Naive B cell (primary cell): ENCODE measurements around the gene MINDY4. TPM values are rescaled to one million over a fixed set of nuclear protein-coding genes. Genes with fewer than 3 reads are reported as not detected.
A peak's percentile ranks its signal among the peaks of the same experiment; 100 is the strongest.

Source experiments
- ATAC-seq, 2 donors: fragments of 150-1000 bp; cut with Tn5 transposase; 2 replicates each; pipeline ENCODE4 v1.10.0; 2021; ENCODE audit warnings: low read depth in 2 of 2, mild to moderate bottlenecking in 2 of 2, moderate library complexity in 2 of 2
- DNase-seq: peaks from one replicate; pipeline ENCODE4 v3.0.0; 2022
- H3K27ac Mint-ChIP-seq, 6 donors: one replicate each; pipeline ENCODE4 v1.8.0; 2020 to 2022; ENCODE audit warnings: mild to moderate bottlenecking in 6 of 6, mixed read lengths in 6 of 6, moderate library complexity in 5 of 6, inconsistent platforms in 2 of 6
- H3K27me3 Mint-ChIP-seq, 3 donors: one replicate each; pipeline ENCODE4 v1.8.0; 2021 to 2022; ENCODE audit warnings: mixed read lengths in 3 of 3, mild to moderate bottlenecking in 1 of 3
- H3K36me3 Mint-ChIP-seq, 2 donors: one replicate each; pipeline ENCODE4 v1.8.0; 2020 to 2022; ENCODE audit warnings: mixed read lengths in 2 of 2, inconsistent platforms in 1 of 2, mild to moderate bottlenecking in 1 of 2
- H3K4me1 Mint-ChIP-seq, 3 donors: one replicate each; pipeline ENCODE4 v1.8.0; 2020 to 2022; ENCODE audit warnings: mixed read lengths in 3 of 3, inconsistent platforms in 1 of 3, mild to moderate bottlenecking in 1 of 3, moderate library complexity in 1 of 3
- H3K4me3 Mint-ChIP-seq, 8 donors: one replicate each; pipeline ENCODE4 v1.8.0; 2020 to 2022; ENCODE audit warnings: mild to moderate bottlenecking in 8 of 8, mixed read lengths in 8 of 8, moderate library complexity in 8 of 8, inconsistent platforms in 2 of 8
- H3K9me3 Mint-ChIP-seq, 7 donors: one replicate each; pipeline ENCODE4 v1.8.0; 2020 to 2022; ENCODE audit warnings: mixed read lengths in 7 of 7, mild to moderate bottlenecking in 5 of 7, inconsistent platforms in 2 of 7, moderate library complexity in 1 of 7
- polyA plus RNA-seq, 6 donors: library from polyadenylated mRNA; unstranded; fragments of 300-500 nt; fragmentation: Illumina TruSeq; gene quantifications; one replicate each; pipeline ENCODE4 v1.2.3, GENCODE V29; 2021; ENCODE audit warnings: low read depth in 6 of 6

MINDY4 gene
- polyA plus RNA-seq, 6 donors from 2014 or later, result 0.14 to 0.16 TPM; not detected in 4

GRCh38 chr7:30909431-30909830 is 138.2 kb downstream of the MINDY4 start:
- no peaks in the 10 kb centered on the region for H3K9me3 Mint-ChIP-seq
- H3K27me3 Mint-ChIP-seq, result no peaks in the 10 kb centered on the region
- H3K27ac Mint-ChIP-seq, result no peak overlapping the region
- H3K4me3 Mint-ChIP-seq, result no peak overlapping the region
- DNase-seq, result no peak
- H3K4me1 Mint-ChIP-seq, result peaks cover 0 to 4% (median 0%) of the 10 kb centered on the region in 3 donors
- H3K36me3 Mint-ChIP-seq, result no peaks in the 10 kb centered on the region
- no peak for ATAC-seq

- H3K4me1 Mint-ChIP-seq, result peaks cover 0 to 4% (median 0%) of the 10 kb centered on the region in 3 donors
- no peaks in the 10 kb centered on the region for H3K36me3 Mint-ChIP-seq
- H3K27ac Mint-ChIP-seq, result peak overlapping the region in 2 of 6 donors; percentile 47 to 80
- H3K27me3 Mint-ChIP-seq, result no peaks in the 10 kb centered on the region
- H3K4me3 Mint-ChIP-seq, result peak overlapping the region in 1 of 8 donors; percentile 22
- no peaks in the 10 kb centered on the region for H3K9me3 Mint-ChIP-seq
- DNase-seq, result no peak
- ATAC-seq, result no peak
Measured at GRCh38 chr7:30910411-30911073, 139.3 kb downstream of the MINDY4 start.

GRCh38 chr7:30911133-30911532 is 139.9 kb downstream of the MINDY4 start:
- Mint-ChIP-seq H3K9me3 (no peaks in the 10 kb centered on the region), H3K4me1 (peaks cover 0 to 4% (median 0%) of the 10 kb centered on the region in 3 donors), H3K36me3 (no peaks in the 10 kb centered on the region), H3K27me3 (no peaks in the 10 kb centered on the region), H3K4me3 (no peak overlapping the region), H3K27ac (no peak overlapping the region)
- no peak for DNase-seq
- no peak for ATAC-seq

DNA sequence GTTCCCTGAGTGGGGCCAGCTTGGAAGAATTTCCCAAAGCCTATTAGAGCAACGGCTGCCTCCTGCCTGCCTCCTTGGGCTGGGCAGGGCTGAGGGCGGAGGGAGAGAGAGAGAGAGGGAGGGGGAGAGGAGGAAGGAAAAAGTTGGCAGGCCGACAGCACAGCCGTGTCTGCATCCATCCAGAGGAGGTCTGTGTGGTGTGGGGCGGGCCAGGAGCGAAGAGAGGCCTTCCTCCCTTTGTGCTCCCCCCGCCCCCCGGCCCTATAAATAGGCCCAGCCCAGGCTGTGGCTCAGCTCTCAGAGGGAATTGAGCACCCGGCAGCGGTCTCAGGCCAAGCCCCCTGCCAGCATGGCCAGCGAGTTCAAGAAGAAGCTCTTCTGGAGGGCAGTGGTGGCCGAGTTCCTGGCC is 140.3 kb downstream of the MINDY4 start, which contains the start of gene AQP1:
Gene AQP1, plus strand, starts transcription at position 293 of the 409 bp plus-strand sequence. Its CDS starts 57 bp downstream, at position 350.
- H3K9me3 Mint-ChIP-seq, result no peaks in the 10 kb centered on the region
- no peaks in the 10 kb centered on the region for H3K36me3 Mint-ChIP-seq
- H3K4me1 Mint-ChIP-seq, result peaks cover 0 to 4% (median 0%) of the 10 kb centered on the region in 3 donors
- DNase-seq (no peak), ATAC-seq (no peak)
- peak within 1 kb of the TSS in 2 of 6 donors; percentile 47 to 80 for H3K27ac Mint-ChIP-seq
- H3K4me3 Mint-ChIP-seq, result peak within 1 kb of the TSS in 1 of 8 donors; percentile 22
- H3K27me3 Mint-ChIP-seq, result no peaks in the 10 kb centered on the region

DNA sequence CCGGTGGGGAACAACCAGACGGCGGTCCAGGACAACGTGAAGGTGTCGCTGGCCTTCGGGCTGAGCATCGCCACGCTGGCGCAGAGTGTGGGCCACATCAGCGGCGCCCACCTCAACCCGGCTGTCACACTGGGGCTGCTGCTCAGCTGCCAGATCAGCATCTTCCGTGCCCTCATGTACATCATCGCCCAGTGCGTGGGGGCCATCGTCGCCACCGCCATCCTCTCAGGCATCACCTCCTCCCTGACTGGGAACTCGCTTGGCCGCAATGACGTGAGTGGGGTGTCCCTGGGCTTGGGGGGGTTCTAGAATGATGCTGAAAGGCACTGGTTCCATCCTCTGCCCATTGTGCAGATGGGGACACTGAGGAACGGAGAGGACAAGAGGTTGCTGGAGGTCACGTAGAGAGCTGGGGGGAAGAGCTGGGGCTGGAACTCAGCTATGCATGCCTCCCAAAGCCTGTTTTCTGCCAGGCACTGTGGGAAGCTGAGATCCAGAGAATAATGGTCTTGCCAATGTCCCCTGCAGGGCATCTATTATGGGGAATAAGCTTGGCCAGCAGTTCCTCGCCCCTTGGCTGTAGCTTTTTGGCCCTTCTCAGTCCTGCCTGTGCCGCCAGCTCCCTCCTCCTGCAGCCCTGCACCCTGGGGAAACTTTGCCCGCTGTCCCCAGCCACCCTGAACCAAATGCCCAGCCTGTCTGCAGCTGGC is 141.0 kb downstream of the MINDY4 start:
- H3K9me3 Mint-ChIP-seq, result no peaks in the 10 kb centered on the region
- H3K27me3 Mint-ChIP-seq, result no peaks in the 10 kb centered on the region
- ATAC-seq, result no peak
- no peaks in the 10 kb centered on the region for H3K36me3 Mint-ChIP-seq
- no peak overlapping the region for H3K4me3 Mint-ChIP-seq
- H3K4me1 Mint-ChIP-seq, result peaks cover 0 to 4% (median 0%) of the 10 kb centered on the region in 3 donors
- H3K27ac Mint-ChIP-seq, result no peak overlapping the region
- no peak for DNase-seq

DNA sequence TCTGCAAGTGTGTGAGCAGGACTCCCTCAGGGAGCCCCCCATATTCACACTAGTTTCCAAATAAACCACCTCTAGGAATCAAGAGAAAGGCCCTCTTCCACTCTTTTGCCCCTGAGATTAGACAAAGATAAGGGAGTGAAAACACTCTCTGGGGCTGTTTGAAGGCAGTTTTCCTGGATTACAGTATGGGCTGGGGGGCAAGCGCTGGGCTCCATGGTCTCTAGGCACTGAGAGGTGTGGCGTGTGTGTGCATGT is 141.4 kb downstream of the MINDY4 start:
- no peak overlapping the region for H3K4me3 Mint-ChIP-seq
- H3K27me3 Mint-ChIP-seq, result no peaks in the 10 kb centered on the region
- no peaks in the 10 kb centered on the region for H3K36me3 Mint-ChIP-seq
- H3K9me3 Mint-ChIP-seq, result no peaks in the 10 kb centered on the region
- ATAC-seq (no peak), DNase-seq (no peak)
- H3K27ac Mint-ChIP-seq, result no peak overlapping the region
- peaks cover 0 to 4% (median 0%) of the 10 kb centered on the region in 3 donors for H3K4me1 Mint-ChIP-seq

DNA sequence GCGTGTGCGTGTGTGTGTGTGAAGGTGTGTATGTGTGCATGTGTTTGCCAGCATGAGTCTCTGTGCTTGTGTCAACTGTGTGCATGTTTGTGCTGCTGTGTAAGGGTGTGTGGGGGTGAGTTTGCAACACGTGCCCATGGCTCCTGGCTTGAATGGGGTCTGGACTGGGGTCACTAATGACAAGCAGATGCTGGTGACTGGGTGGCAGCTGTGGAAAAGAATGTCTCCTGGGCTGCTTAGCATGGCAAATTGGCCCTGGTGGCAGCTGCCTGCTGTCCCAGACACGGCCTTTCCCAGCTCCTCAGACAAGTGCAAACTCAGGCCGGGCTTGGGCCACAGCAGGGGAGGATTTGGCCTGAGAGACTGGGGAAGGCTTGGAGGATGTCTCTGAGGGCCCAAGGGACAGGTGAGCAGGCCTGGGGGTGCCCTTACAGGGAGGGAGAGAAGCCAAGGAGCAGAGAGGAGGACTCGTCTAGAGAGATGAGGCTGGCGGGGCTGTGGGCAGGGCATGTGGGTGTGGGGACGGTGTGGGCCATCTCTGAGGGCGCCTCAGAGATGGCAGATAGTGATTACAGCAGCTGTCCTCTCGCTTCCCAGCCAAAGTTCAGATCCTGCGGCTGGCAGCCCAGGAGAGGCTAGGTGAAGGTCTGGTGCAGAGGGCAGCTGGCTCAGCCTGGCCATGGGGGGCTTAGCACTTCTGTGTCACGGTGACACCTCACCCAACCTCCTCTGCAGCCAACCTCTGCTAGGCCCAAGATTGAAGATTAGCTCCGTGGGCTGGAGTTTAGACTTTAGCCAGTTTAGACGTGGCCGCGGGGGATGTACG is 142.0 kb downstream of the MINDY4 start:
- DNase-seq, result no peak
- Mint-ChIP-seq H3K4me3 (no peak overlapping the region), H3K27me3 (no peaks in the 10 kb centered on the region), H3K4me1 (peaks cover 0 to 4% (median 0%) of the 10 kb centered on the region in 3 donors), H3K27ac (no peak overlapping the region), H3K36me3 (no peaks in the 10 kb centered on the region), H3K9me3 (no peaks in the 10 kb centered on the region)
- ATAC-seq, result no peak

GRCh38 chr7:30913821-30914515 is 142.8 kb downstream of the MINDY4 start:
- H3K27me3 Mint-ChIP-seq, result no peaks in the 10 kb centered on the region
- H3K36me3 Mint-ChIP-seq, result no peaks in the 10 kb centered on the region
- peak overlapping the region in 1 of 8 donors; percentile 52 for H3K4me3 Mint-ChIP-seq
- peaks cover 0 to 4% (median 0%) of the 10 kb centered on the region in 3 donors for H3K4me1 Mint-ChIP-seq
- no peak overlapping the region for H3K27ac Mint-ChIP-seq
- ATAC-seq, result no peak
- no peak for DNase-seq
- H3K9me3 Mint-ChIP-seq, result no peaks in the 10 kb centered on the region

GRCh38 chr7:30914596-30914995 is 143.4 kb downstream of the MINDY4 start:
- Mint-ChIP-seq H3K36me3 (no peaks in the 10 kb centered on the region), H3K4me3 (peak overlapping the region in 1 of 8 donors; percentile 52), H3K4me1 (peaks cover 0 to 4% (median 0%) of the 10 kb centered on the region in 3 donors), H3K27me3 (no peaks in the 10 kb centered on the region), H3K27ac (no peak overlapping the region), H3K9me3 (no peaks in the 10 kb centered on the region)
- DNase-seq (no peak), ATAC-seq (no peak)

GRCh38 chr7:30915005-30915601 is 143.9 kb downstream of the MINDY4 start:
- no peak overlapping the region for H3K4me3 Mint-ChIP-seq
- H3K36me3 Mint-ChIP-seq, result no peaks in the 10 kb centered on the region
- H3K27me3 Mint-ChIP-seq, result no peaks in the 10 kb centered on the region
- no peak overlapping the region for H3K27ac Mint-ChIP-seq
- no peak for DNase-seq
- H3K9me3 Mint-ChIP-seq, result no peaks in the 10 kb centered on the region
- H3K4me1 Mint-ChIP-seq, result peaks cover 0 to 4% (median 0%) of the 10 kb centered on the region in 3 donors
- ATAC-seq, result no peak

DNA sequence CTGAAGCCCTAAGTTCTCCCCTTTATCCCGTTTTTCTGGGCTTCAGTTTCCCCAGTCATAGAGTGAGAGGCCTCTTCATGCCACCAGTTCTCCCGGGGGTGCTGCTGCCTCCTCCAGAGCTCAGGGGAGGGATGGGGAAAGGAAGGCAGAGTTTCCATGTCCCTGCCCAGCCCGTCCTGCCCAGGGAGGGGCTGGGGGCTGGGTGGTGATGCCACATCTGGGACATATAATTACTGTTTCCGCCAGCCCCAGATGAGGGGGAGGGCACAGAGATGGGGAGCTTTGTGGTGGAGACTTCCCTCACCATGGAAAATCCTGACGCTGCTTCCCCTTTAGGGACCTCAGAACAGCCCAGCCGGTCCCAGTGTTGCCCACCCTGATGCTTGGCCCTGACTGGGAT is 144.5 kb downstream of the MINDY4 start:
- ATAC-seq, result no peak
- Mint-ChIP-seq H3K27ac (no peak overlapping the region), H3K36me3 (no peaks in the 10 kb centered on the region), H3K27me3 (no peaks in the 10 kb centered on the region), H3K4me3 (no peak overlapping the region), H3K4me1 (peaks cover 0 to 1% (median 0%) of the 10 kb centered on the region in 3 donors), H3K9me3 (no peaks in the 10 kb centered on the region)
- no peak for DNase-seq

DNA sequence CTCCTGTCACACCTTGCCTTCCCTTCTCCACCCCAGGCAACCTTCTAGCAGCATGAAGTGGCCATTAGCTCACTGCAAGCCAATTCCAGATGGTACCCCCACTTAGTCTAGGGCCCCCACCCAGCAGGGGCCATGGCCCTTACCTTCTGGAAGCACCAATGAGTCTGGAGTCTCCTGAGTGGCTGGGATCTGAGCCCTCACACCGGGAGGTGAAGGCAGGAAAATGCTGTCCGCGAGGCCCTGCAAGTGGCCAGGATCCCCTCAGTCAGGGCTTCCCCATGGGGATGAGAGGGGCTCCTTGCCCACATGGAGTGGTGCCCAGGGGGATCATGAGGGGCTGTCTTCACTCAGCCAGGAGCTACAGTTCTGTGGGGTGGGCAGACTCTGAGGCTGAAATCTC is 145.0 kb downstream of the MINDY4 start:
- Mint-ChIP-seq H3K4me1 (no peaks in the 10 kb centered on the region), H3K27ac (no peak overlapping the region), H3K27me3 (no peaks in the 10 kb centered on the region), H3K4me3 (no peak overlapping the region), H3K36me3 (no peaks in the 10 kb centered on the region), H3K9me3 (no peaks in the 10 kb centered on the region)
- ATAC-seq (no peak), DNase-seq (no peak)

DNA sequence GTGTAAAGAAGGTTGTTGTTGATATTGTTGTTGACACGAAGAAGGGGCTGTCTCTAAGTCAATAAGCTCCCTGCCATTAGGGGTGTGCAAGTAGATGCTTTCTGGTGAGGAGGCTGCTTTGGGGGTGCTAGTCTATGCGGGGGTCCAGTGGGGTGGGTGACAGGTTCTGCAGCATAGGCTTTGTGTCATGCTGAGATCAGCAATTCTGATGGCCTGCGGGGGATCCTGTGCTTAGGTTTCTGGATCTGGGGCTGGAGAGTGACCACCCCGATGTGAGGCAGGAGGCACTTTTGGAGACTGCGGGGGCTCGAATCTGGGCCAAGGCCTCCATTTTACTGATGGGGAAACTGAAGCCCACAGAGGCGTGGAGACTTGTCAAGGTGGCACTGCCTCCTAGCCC is 145.6 kb downstream of the MINDY4 start:
- H3K4me1 Mint-ChIP-seq, result no peaks in the 10 kb centered on the region
- no peak overlapping the region for H3K27ac Mint-ChIP-seq
- H3K27me3 Mint-ChIP-seq, result no peaks in the 10 kb centered on the region
- no peak overlapping the region for H3K4me3 Mint-ChIP-seq
- no peaks in the 10 kb centered on the region for H3K36me3 Mint-ChIP-seq
- no peaks in the 10 kb centered on the region for H3K9me3 Mint-ChIP-seq
- ATAC-seq (no peak), DNase-seq (no peak)
